ENCODE results near the gene SUCLG2.

The SUCLG2 gene

DNA sequence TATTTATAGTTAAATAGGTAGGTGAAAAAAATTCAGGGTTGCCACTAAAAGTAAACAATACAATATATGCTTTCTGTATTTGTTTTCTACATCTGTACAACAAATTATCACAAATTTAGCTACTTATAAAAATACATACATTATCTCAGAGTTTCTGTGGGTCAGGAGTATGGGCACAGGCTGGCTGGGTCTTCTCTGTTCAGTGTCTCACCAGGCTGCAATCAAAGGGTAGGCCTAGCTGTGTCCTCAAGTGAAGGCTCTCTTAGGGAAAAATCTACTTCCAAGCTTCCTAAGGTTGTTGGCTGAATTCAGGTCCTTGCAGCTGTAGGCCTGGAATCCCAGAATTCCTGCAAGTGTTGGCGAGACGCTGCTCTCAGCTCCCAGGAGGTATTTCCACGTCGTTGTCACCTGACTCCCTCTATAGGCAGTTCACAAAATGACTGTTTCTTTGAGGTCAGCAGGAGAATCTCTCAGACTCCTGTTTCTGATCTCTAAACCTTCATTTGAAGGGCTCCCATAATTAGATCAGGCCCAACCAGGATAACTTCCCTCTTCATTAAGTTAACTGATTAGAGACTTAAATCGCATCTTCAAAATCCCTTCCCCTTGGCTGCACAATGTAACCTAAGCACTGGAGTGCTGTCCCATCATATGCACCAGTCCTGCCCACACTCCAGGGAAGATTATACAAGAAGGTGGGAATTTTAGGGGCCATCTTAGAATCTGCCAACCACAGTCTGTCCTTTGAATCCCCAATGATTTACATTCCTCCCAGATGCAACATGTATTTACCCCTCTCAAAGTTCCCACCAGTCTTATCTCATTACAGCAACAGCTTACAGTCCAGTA, 296.6 kb downstream of the SUCLG2 start:
- no peaks in the 10 kb centered on the region for H3K4me1 ChIP-seq (ENCODE audit: control insufficient read depth in 1 of 2, insufficient read depth in 2 of 2, low read length in 2 of 2)
- no peaks in the 10 kb centered on the region for H3K9me3 ChIP-seq (ENCODE audit: control insufficient read depth in 1 of 2, low read length in 2 of 2)
- H3K27ac ChIP-seq (ENCODE audit: low read length): no peak overlapping the region
- H3K27me3 ChIP-seq (ENCODE audit: low read depth, low read length): no peaks in the 10 kb centered on the region
- no peaks in the 10 kb centered on the region for H3K36me3 ChIP-seq (ENCODE audit: control insufficient read depth in 1 of 2, insufficient read depth in 2 of 2, low read length in 2 of 2)
- no peak overlapping the region for H3K4me3 ChIP-seq (ENCODE audit: low read depth in 1 of 2, low read length in 2 of 2)

DNA sequence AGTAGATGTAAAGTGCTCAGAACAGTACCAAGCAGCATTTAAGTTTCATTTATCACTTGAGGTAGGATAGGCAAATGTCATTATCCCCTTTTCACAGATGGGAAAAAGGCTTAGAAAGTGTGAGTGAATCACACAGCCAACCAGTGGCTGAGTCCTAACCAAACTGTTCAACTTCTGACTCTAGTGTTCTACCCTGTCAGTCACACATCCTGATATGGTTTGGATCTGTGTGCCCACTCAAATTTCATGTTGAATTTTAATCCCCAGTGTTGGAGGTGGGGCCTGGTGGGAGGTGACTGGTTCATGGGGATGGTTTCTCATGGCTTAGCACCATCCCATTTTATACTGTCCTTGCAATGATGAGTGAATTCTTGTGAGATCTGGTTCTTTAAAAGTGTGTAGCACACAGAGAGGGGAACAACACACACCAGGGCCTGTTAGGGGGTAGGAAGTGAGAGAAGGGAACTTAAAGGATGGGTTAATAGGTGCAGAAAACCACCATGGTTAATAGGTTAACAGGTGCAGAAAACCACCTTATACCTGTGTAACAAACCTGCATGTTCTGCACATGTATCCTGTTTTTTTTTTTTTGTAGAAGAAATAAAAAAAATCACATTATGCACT, 304.7 kb downstream of the SUCLG2 start:
- no peak overlapping the region for H3K27ac ChIP-seq (ENCODE audit: low read length)
- H3K4me3 ChIP-seq (ENCODE audit: low read depth in 1 of 2, low read length in 2 of 2): no peak overlapping the region
- H3K4me1 ChIP-seq (ENCODE audit: control insufficient read depth in 1 of 2, insufficient read depth in 2 of 2, low read length in 2 of 2): no peaks in the 10 kb centered on the region
- no peaks in the 10 kb centered on the region for H3K27me3 ChIP-seq (ENCODE audit: low read depth, low read length)
- H3K9me3 ChIP-seq (ENCODE audit: control insufficient read depth in 1 of 2, low read length in 2 of 2): no peaks in the 10 kb centered on the region
- H3K36me3 ChIP-seq (ENCODE audit: control insufficient read depth in 1 of 2, insufficient read depth in 2 of 2, low read length in 2 of 2): no peaks in the 10 kb centered on the region

DNA sequence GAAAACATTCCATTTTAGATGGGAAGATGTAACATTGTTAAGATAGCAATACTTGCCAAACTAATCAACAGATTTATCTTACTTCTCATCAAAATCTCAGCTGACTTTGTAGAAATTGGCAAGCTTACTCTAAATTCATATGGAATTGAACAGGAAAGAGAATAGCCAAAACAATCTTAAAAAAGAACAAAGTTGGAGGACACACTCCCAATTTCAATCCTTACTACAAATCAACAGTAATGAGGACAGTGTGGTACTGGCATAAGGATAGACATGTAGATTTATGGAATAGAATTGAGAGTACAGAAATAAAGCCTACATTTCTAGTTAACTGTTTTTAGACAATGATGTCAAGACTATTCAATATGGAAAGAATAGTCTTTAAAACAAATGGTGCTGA, 308.3 kb downstream of the SUCLG2 start:
- H3K27me3 ChIP-seq (ENCODE audit: low read depth, low read length): no peaks in the 10 kb centered on the region
- H3K9me3 ChIP-seq (ENCODE audit: control insufficient read depth in 1 of 2, low read length in 2 of 2): peaks cover 0 to 7% of the 10 kb centered on the region in 2 donors
- no peak overlapping the region for H3K4me3 ChIP-seq (ENCODE audit: low read depth in 1 of 2, low read length in 2 of 2)
- H3K36me3 ChIP-seq (ENCODE audit: control insufficient read depth in 1 of 2, insufficient read depth in 2 of 2, low read length in 2 of 2): no peaks in the 10 kb centered on the region
- no peak overlapping the region for H3K27ac ChIP-seq (ENCODE audit: low read length)
- H3K4me1 ChIP-seq (ENCODE audit: control insufficient read depth in 1 of 2, insufficient read depth in 2 of 2, low read length in 2 of 2): no peaks in the 10 kb centered on the region

DNA sequence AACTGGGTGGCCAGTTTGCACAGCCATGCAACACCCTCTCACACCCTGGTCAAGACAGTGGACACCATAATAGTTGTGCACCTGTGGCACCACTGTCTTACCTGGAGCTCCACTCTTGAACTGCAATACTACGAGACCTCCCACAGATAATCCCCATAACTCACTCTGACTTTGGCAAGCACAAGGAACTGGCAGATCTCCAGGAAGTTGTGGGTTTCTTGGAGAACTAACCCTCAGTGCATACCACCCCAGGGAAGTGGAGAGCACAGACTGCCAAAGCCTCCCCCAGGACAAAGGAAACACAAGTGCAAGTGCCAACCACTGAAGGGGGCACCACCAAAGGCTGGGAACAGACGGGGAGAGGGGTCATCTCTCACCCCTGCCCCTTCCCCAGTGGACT, 318.6 kb downstream of the SUCLG2 start:
- H3K4me1 ChIP-seq (ENCODE audit: control insufficient read depth in 1 of 2, insufficient read depth in 2 of 2, low read length in 2 of 2): no peaks in the 10 kb centered on the region
- no peaks in the 10 kb centered on the region for H3K36me3 ChIP-seq (ENCODE audit: control insufficient read depth in 1 of 2, insufficient read depth in 2 of 2, low read length in 2 of 2)
- no peaks in the 10 kb centered on the region for H3K27me3 ChIP-seq (ENCODE audit: low read depth, low read length)
- no peak overlapping the region for H3K4me3 ChIP-seq (ENCODE audit: low read depth in 1 of 2, low read length in 2 of 2)
- no peak overlapping the region for H3K27ac ChIP-seq (ENCODE audit: low read length)
- H3K9me3 ChIP-seq (ENCODE audit: control insufficient read depth in 1 of 2, low read length in 2 of 2): peaks cover 0 to 24% of the 10 kb centered on the region in 2 donors

DNA sequence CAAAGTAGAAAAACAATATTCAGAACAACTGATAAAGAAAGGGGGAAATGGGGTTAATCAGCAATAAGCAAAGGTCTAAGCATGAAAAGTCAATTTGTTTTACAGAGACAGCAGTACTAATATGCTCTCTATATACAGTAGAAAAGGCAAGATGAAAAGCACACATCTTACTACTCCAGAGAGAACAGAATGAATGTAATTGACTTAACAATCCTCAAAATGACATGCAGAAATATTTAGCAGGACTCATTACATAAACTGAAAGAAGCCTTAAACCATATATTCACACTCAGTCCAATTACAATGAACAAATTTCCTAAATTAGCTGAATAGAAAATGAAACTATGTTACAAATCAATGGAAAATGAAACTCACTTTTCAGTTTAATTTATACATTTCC, 319.8 kb downstream of the SUCLG2 start:
- Histone ChIP-seq H3K4me1 (ENCODE audit: control insufficient read depth in 1 of 2, insufficient read depth in 2 of 2, low read length in 2 of 2) (no peaks in the 10 kb centered on the region), H3K27ac (ENCODE audit: low read length) (no peak overlapping the region), H3K4me3 (ENCODE audit: low read depth in 1 of 2, low read length in 2 of 2) (no peak overlapping the region), H3K27me3 (ENCODE audit: low read depth, low read length) (no peaks in the 10 kb centered on the region), H3K9me3 (ENCODE audit: control insufficient read depth in 1 of 2, low read length in 2 of 2) (peaks cover 0 to 17% of the 10 kb centered on the region in 2 donors), H3K36me3 (ENCODE audit: control insufficient read depth in 1 of 2, insufficient read depth in 2 of 2, low read length in 2 of 2) (no peaks in the 10 kb centered on the region)

DNA sequence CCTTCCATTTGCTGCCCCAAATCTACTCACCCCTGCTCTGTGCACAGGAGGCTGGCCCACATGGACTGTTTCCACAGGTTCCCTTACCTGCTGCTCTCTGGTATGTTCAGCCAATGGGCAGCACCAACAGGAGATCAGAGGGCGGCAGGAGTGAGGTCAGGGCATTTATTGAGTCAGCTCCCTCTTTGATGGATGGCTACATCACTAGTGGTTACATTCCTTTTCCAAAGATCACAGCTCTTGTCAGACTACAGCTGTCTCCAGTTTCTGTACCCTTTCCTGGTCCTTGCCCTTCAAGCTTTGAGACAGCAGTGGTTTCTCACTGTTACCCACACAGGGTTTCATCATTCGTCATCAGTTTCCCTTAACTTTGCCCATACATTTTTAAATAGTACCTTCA, 325.1 kb downstream of the SUCLG2 start:
- Histone ChIP-seq H3K36me3 (ENCODE audit: control insufficient read depth in 1 of 2, insufficient read depth in 2 of 2, low read length in 2 of 2) (no peaks in the 10 kb centered on the region), H3K9me3 (ENCODE audit: control insufficient read depth in 1 of 2, low read length in 2 of 2) (no peaks in the 10 kb centered on the region), H3K27ac (ENCODE audit: low read length) (no peak overlapping the region), H3K4me1 (ENCODE audit: control insufficient read depth in 1 of 2, insufficient read depth in 2 of 2, low read length in 2 of 2) (no peaks in the 10 kb centered on the region), H3K4me3 (ENCODE audit: low read depth in 1 of 2, low read length in 2 of 2) (no peak overlapping the region), H3K27me3 (ENCODE audit: low read depth, low read length) (no peaks in the 10 kb centered on the region)

DNA sequence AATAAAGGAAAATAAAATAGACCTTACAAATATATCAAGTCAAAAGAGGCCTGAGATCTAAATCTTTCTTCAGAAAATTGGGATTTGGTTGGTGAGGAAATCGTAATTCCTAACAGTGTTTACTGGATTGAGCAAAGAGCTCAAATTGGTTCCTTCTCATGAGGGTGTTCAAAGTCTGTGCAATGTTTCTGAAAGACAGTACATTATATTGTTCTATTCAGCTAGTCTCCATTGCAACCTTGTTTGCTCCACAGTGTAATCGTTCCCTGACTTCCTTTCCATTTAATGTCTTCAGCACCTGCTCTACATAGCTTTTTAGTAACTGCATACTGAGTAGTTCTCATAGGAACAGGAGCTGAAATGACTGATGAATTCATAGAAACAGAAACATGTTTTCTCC, 326.8 kb downstream of the SUCLG2 start:
- Histone ChIP-seq H3K27ac (ENCODE audit: low read length) (no peak overlapping the region), H3K36me3 (ENCODE audit: control insufficient read depth in 1 of 2, insufficient read depth in 2 of 2, low read length in 2 of 2) (no peaks in the 10 kb centered on the region), H3K4me3 (ENCODE audit: low read depth in 1 of 2, low read length in 2 of 2) (no peak overlapping the region), H3K27me3 (ENCODE audit: low read depth, low read length) (no peaks in the 10 kb centered on the region), H3K4me1 (ENCODE audit: control insufficient read depth in 1 of 2, insufficient read depth in 2 of 2, low read length in 2 of 2) (no peaks in the 10 kb centered on the region), H3K9me3 (ENCODE audit: control insufficient read depth in 1 of 2, low read length in 2 of 2) (no peaks in the 10 kb centered on the region)

DNA sequence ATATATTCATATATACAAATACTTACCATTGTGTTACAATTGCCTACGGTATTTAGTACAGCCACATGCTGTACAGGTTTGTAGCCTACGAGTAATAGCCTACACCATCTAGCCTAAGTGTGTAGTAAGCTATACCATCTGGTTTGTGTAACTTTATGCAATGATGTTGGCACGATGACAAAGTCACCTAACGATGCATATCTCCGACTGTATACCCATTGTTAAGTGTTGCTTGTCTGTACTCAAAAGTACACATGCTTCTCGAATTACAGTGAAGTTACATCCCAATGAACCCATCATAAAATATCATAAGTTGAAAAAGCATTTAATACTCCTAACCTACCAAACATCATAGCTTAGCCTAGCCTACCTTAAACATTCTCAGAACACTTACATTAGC, 329.2 kb downstream of the SUCLG2 start:
- Histone ChIP-seq H3K27ac (ENCODE audit: low read length) (no peak overlapping the region), H3K9me3 (ENCODE audit: control insufficient read depth in 1 of 2, low read length in 2 of 2) (no peaks in the 10 kb centered on the region), H3K4me1 (ENCODE audit: control insufficient read depth in 1 of 2, insufficient read depth in 2 of 2, low read length in 2 of 2) (no peaks in the 10 kb centered on the region), H3K36me3 (ENCODE audit: control insufficient read depth in 1 of 2, insufficient read depth in 2 of 2, low read length in 2 of 2) (no peaks in the 10 kb centered on the region), H3K4me3 (ENCODE audit: low read depth in 1 of 2, low read length in 2 of 2) (no peak overlapping the region), H3K27me3 (ENCODE audit: low read depth, low read length) (no peaks in the 10 kb centered on the region)
